Right ventricle myocardium inferior (tissue), 1 donor: ENCODE measurements around the gene HOXB8. TPM values are rescaled to one million over a fixed set of nuclear protein-coding genes. Genes with fewer than 3 reads are reported as not detected.

Experiments
- ATAC-seq: fragments of 200-7000 bp; cut with Tn5 transposase; one replicate; pipeline ENCODE4 v1.9.1; 2020; ENCODE audit warnings: mild to moderate bottlenecking, moderate library complexity
- DNase-seq: peaks from one replicate; pipeline ENCODE4 v3.0.0; 2021; ENCODE audit errors: missing footprints
- intact Hi-C: fragments of 100-400 bp; cut with DNase I; formaldehyde crosslinking; loops from one replicate; pipeline ENCODE4 v1.11.0; 2022
- total RNA-seq: library from RNA; stranded (reverse); fragmentation: NEBNext Ultra II Directional; extraction: Animal tissue kit (Norgen Biotek cat#: 25700); gene quantifications from one replicate; pipeline ENCODE4 v1.2.1, GENCODE V29; 2021
- donor health status: DM: no; HTN: yes; CAD: no; lungs with severe emphysema.

HOXB8 gene
- total RNA-seq, 1 donor from 2014 or later: not detected

DNA sequence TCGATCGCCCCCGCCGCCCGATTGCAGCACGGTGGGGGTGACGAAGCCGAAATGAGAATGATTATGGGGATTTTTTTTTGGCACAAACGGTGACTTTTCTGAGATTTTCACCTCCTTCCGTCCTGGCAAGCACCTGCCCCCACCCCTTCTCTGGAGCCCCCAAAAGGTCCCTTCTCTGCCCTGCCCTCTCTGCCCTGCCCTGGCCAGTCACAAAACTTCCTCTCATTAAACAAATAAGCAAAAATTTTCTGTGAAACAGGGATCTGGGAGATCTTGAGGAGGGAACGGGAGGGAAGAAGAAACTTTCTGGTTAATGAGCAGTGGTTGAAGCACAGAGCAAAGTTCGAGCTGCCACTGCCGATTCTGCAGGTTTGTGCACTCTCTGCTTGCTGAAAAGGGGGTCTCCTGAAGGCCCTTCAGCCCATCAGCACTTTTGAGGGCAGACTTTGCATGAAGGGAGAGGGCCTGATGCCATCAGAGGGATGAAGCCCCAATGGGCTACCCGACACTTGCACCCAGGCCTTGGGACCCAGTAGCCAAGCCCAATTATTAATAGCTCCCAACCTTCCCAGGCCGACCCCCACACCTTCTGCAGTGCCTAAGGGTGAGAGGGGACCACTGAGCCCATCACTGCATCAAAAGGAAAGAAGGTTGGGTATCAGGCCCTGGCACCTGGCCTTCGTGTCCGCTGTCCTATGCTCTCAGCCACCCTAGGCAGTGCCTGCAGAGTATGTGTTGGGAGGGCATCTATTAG, 1.0 kb upstream of the HOXB8 start:
- intact Hi-C loops: loop anchor here (5.0 to 10.0 kb wide), 3 partner anchors 264 to 591 kb away; no protein-coding TSS in a partner anchor
- no peak for ATAC-seq
- DNase-seq: no peak

DNA sequence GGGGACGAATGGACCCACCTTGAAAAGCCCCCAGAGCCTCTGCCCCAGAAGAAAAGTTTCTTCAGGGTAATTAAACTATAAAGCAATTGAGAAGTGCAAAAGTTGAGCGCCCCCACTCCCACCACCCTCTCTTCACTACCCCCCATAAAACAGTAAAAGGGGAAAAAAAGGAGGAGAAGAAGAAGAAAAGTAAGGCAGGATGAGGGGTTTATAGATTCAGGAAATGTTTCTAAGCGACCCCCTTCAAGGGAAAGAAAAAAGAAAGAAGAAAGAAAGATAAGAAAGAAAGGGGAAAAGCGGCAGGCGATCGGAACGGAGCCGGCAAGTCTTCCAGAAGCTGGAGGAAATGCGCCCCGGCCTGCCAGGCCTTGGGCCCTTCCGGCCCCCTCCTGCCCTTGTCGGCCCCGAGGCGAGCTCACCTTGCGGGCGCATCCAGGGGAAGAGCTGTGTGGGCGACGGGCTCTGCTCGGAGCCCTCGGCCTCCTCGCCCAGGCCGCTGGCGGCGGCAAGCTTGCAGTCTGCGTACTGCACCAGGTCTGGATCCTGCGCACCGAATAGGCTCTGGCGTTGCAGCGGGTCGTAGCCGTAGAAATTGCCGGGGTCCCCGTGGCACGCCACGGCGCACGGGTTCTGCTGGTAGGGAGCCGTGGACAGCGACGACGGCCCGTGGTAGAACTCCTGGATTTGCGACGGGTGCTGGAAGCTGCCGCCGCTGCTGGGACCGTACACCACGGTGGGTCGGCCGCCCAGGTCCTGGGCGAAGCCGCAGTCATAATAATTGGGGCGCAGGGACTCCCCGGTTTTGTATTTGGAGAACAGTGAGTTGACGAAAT, 1.0 kb downstream of the HOXB8 start:
- ATAC-seq: no peak
- peak; percentile 56 for DNase-seq
- intact Hi-C loops: loop anchor here (10.0 kb wide), 1 partner anchor 589 kb away; no protein-coding TSS in a partner anchor

GRCh38 chr17:48612854-48613691, 2.0 kb downstream of the HOXB8 start:
- peak; percentile 65 for DNase-seq
- no peak for ATAC-seq
- intact Hi-C loops: loop anchor here (10.0 kb wide), 1 partner anchor 588 kb away; no protein-coding TSS in a partner anchor

DNA sequence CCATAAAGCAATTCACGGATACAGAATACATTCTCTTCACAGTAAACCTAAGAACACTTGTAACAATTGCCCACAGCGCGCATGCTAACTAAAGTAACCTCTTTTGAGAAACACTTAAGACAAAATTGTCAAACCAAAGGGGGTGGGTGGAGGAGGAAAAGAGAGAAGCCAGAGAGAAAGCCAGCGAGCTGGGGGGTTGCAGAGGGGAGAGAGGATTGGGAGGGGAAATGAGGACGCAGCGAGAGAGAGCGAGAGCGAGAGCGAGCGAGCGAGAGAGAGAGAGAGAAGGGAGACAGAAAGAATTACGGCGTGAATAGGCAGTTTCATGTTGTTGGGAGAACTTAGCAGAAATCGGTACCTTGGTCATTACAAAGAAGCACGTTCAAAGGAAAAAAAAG, 2.6 kb downstream of the HOXB8 start:
- ATAC-seq (no peak), DNase-seq (no peak)
- intact Hi-C loops: loop anchor here (10.0 kb wide), 1 partner anchor 588 kb away; no protein-coding TSS in a partner anchor

DNA sequence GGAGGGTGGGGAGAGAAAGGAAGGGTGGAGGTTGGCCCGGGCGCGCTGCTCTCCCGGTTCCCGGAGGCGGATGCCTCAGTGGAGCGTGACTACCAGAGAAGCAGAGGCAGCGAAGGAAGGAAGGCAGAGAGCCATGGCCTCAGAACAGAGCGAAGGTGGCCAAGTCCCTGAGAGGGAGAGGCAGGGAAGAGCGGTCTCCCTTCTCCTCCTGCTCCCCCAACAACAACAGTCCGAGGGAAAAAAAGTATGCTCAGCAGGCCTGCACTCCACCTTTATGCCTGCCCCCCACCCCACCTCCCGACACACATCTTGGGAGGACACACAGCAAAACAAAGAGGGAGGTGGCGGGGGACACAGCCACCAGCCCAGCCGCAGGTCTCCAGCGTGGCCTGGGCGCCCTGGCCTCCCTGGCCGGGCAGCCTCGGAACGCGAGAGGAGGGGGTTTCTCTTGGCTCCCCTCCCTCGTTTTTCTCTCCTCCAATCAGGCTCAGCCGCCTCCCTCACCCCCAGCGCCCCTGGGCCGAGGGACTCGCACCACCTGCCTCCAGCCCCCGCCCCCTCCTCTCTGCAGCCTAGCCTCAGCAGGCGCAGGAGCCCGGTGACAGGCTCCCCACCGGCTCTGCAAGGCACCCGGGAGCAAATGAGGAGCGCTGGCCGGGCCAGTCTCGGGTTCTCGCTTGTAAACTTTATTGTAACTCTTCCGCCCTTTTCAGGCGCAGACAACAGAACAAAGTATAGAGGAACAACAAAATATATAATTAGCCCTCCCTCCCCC, 3.2 kb downstream of the HOXB8 start:
- ATAC-seq: no peak
- intact Hi-C loops: loop anchor here (10.0 kb wide), 1 partner anchor 587 kb away; no protein-coding TSS in a partner anchor
- no peak for DNase-seq

DNA sequence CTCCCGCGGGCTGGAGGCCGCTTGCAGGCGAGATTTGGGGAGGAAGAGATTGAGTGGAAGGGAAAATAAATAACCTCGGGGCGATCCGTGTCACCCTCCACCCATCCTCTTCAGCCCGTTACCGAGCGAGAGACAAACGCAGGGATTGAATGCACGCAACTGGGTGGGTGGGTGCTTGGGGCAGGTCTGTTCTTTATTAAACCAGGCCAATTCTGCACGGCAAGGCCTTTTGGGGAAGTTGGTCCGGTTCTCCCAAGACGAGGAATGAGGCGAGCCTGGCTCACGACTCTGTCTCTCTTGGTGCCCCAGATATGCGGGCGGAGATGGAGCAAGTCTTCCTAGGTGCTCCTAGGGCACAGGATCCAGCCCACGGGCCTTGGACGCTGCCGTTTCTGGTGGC, 3.9 kb downstream of the HOXB8 start:
- intact Hi-C loops: loop anchor here (10.0 kb wide), 1 partner anchor 586 kb away; no protein-coding TSS in a partner anchor
- no peak for ATAC-seq
- DNase-seq: no peak

GRCh38 chr17:48610282-48611211, 4.5 kb downstream of the HOXB8 start, which contains the start of gene HOXB7:
Gene HOXB7, minus strand, starts transcription at chr17:48611017. Its CDS starts 99 bp downstream, at chr17:48610918.
- peak; percentile 81 for DNase-seq
- intact Hi-C loops: loop anchor here (10.0 kb wide), 1 partner anchor 586 kb away; no protein-coding TSS in a partner anchor

DNA sequence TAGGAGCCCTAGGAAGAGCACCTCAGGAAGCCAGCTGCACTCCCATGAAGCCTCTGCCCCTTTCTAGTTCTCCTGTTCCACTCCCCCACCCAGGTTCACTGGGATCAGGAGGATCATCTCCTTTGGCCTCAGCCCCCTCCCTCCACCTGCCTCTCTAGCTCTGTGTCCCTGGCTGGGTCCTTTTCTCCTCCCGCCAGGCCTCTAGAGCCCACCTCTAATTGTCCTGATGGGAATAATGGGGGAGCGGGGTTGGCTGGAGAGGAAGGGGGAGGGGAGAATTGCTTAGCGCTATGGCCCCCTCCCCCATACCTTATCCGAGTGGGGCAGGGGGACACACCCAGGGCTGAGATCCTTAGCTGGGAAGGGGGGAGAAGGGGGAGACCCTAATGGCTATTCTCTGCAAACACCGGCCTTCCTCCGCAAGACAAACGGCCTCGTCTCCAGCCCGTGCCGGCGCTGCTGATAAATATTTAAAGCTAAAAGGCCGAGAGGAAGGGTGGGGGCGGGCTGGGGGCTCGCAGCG, 5.3 kb downstream of the HOXB8 start:
- intact Hi-C loops: loop anchor here (10.0 kb wide), 1 partner anchor 585 kb away; no protein-coding TSS in a partner anchor
- DNase-seq: no peak
- no peak for ATAC-seq

More at GRCh38 chr17:48610282-48611211, 4.5 kb downstream of the HOXB8 start, which contains the start of gene HOXB7:
- ATAC-seq: peak; percentile 24

GRCh38 chr17:48609033-48609432, 6.1 kb downstream of the HOXB8 start:
- intact Hi-C loops: no loop called here

DNA sequence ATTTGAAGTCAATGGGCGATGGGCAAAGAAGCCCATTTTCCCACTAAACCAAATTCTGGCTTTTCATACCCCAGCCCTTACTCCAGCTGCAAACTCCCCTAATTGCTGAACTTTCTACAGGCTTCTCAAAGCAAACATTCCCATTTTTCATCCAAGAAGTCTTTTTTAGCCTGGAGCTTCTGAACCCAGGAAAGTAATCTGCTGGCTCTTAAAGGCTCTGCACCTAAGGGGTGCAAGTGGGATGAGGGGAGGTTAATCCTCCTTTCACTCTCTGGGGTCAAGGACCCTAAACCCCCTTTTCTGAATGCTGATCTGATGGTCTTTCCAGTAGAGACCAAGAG, 6.6 kb downstream of the HOXB8 start:
- DNase-seq (no peak), ATAC-seq (no peak)
- intact Hi-C loops: no loop called here

More at GRCh38 chr17:48609033-48609432, 6.1 kb downstream of the HOXB8 start:
- ATAC-seq (no peak), DNase-seq (no peak)

- ATAC-seq: no peak
- no peak for DNase-seq
- intact Hi-C loops: no loop called here
These were observed 8.0 kb downstream of the HOXB8 start for GRCh38 chr17:48606892-48607614.

- intact Hi-C loops: no loop called here
- ATAC-seq (no peak), DNase-seq (peak; percentile 59)
These were observed 8.9 kb downstream of the HOXB8 start for GRCh38 chr17:48605991-48606891.

DNA sequence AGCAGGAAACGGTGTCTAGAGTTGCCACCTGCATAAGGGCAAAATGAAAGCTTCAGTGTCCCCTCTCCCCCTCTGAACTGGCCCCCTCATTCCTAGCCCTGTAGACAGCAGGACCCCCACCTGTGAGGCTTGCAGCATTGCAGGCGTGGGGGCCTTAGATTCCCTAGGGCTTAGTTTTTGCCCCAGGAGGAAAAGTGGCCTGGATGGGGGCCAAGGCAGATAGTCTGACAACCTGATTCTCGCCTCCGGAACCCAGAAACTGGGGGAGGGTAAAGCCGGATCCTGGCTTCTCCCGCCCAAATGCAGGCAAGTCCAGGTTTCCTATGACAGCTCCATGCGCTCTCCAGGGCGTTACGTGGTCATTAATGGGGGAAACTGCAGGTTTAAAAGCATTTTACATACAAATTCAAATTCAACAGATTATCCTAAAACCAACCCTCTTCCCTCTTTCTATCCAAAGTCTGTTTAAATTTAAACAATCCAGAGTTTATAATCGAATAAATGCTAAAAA, 9.6 kb downstream of the HOXB8 start:
- ATAC-seq: no peak
- intact Hi-C loops: no loop called here

DNA sequence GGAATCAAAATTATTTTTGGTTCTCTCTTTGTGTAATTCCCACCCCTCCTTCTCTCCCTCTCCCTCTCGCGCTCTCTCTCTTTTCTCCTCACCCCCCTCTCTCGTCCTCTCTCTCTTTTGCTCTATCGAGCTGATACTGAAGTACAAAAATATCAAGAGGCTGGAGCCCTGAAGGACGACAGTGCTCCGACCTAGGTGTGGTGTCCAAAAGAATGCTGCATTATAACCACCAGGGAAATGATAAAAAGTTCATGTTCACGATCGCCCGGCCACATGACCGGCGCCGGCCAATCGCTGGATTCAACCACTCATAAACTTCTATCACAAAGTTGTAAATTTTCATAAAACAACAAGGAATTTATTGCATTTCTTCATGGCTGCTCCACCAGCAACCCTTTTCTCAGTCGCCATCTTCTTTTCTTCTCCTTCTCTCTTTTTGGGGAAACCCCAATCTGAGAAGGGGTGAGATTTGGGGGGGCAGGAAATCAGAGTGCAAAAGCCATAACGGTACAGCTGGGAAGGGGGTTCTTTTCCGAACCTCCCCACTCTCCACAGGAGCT, 10.2 kb downstream of the HOXB8 start, which contains the start of gene HOXB6:
Gene HOXB6 (minus strand): TSS at position 217 of the 560 bp plus-strand sequence. CDS start 6,836 bp downstream, outside the sequence.
- intact Hi-C loops: no loop called here
- DNase-seq (no peak), ATAC-seq (no peak)

More for the DNA sequence above, 9.6 kb downstream of the HOXB8 start:
- no peak for DNase-seq
